Nephron progenitor cell (in vitro differentiated cells): ENCODE results near the gene INPP4B.
A peak's percentile ranks its signal among the peaks of the same experiment; 100 is the strongest.

Source experiments
- DNase-seq: peaks from one replicate; pipeline ENCODE4 v3.0.0; 2021
- H3K27ac Mint-ChIP-seq: 2 replicates; pipeline ENCODE4 v1.8.0; 2021; ENCODE audit warnings: mild to moderate bottlenecking, moderate library complexity, mixed read lengths
- H3K27me3 Mint-ChIP-seq: 2 replicates; pipeline ENCODE4 v1.8.0; 2021; ENCODE audit warnings: mild to moderate bottlenecking, low read depth, mixed read lengths; ENCODE audit not compliant: poor library complexity
- H3K36me3 Mint-ChIP-seq: 2 replicates; pipeline ENCODE4 v1.8.0; 2021; ENCODE audit warnings: low read depth, mixed read lengths
- H3K4me1 Mint-ChIP-seq: 2 replicates; pipeline ENCODE4 v1.8.0; 2021; ENCODE audit warnings: mixed read lengths
- H3K4me3 Mint-ChIP-seq: 2 replicates; pipeline ENCODE4 v1.8.0; 2021; ENCODE audit warnings: mild to moderate bottlenecking, moderate library complexity, mixed read lengths
- H3K9me3 Mint-ChIP-seq: 2 replicates; pipeline ENCODE4 v1.8.0; 2021; ENCODE audit warnings: mild to moderate bottlenecking, moderate library complexity, mixed read lengths
- TF ChIP-seq, protein P1 (sequence below): fragments of 200-600 bp; sonication (generic); IDR thresholded peaks from 2 replicates; pipeline ENCODE4 v1.5.0; 2021; ENCODE audit warnings: antibody characterized with exemption

The INPP4B gene

DNA sequence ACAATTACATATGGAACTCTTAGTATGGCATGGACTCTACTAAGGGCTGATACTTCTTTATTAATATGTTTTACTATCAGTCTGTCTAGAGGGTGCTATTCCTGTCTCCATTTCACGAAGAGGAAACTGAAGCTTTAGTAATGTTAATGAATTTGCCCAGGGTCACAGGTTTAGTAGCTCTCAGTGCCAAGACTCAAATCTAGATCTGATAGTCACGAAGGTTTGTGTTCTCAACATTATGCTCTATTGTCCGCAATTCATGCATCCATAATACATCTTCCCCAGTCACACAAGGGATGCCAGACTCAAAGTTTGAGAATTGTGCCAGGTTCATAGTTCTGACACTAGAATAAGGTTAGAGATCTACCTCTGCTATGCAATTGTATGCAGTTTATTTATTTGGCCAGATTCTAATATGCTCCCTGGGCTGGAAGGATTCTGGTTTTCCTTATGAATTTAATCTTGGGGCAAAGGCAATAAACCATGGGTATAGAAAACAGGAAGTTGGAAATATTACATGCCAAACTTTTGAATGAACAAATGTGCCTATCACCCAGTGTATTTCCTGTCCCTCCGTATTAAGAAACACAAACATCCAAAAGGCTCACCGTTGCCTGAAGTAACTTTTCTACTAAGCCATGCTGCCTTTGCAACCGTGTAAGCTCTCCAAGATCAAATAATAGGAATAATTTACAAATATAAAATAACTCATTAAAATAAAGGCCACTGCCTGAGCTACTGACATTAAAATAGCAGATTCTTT is 478.5 kb downstream of the INPP4B start:
- H3K9me3 Mint-ChIP-seq = peaks cover 24% of the 10 kb centered on the region
- H3K4me3 Mint-ChIP-seq = no peak overlapping the region
- H3K36me3 Mint-ChIP-seq = peaks cover 21% of the 10 kb centered on the region
- TF ChIP-seq, protein P1, sequence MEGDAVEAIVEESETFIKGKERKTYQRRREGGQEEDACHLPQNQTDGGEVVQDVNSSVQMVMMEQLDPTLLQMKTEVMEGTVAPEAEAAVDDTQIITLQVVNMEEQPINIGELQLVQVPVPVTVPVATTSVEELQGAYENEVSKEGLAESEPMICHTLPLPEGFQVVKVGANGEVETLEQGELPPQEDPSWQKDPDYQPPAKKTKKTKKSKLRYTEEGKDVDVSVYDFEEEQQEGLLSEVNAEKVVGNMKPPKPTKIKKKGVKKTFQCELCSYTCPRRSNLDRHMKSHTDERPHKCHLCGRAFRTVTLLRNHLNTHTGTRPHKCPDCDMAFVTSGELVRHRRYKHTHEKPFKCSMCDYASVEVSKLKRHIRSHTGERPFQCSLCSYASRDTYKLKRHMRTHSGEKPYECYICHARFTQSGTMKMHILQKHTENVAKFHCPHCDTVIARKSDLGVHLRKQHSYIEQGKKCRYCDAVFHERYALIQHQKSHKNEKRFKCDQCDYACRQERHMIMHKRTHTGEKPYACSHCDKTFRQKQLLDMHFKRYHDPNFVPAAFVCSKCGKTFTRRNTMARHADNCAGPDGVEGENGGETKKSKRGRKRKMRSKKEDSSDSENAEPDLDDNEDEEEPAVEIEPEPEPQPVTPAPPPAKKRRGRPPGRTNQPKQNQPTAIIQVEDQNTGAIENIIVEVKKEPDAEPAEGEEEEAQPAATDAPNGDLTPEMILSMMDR = no peak
- H3K4me1 Mint-ChIP-seq = peaks cover 26% of the 10 kb centered on the region
- no peak for DNase-seq
- no peak overlapping the region for H3K27ac Mint-ChIP-seq
- H3K27me3 Mint-ChIP-seq = peaks cover 2% of the 10 kb centered on the region

GRCh38 chr4:142366769-142367181 is 479.3 kb downstream of the INPP4B start:
- Mint-ChIP-seq H3K9me3 (peaks cover 29% of the 10 kb centered on the region), H3K36me3 (peaks cover 27% of the 10 kb centered on the region), H3K4me3 (no peak overlapping the region), H3K27me3 (peaks cover 2% of the 10 kb centered on the region), H3K4me1 (peaks cover 26% of the 10 kb centered on the region), H3K27ac (peak overlapping the region; percentile 77)
- TF ChIP-seq, protein P1 = no peak
- no peak for DNase-seq

- H3K27ac Mint-ChIP-seq = no peak overlapping the region
- H3K4me3 Mint-ChIP-seq = no peak overlapping the region
- H3K36me3 Mint-ChIP-seq = peaks cover 16% of the 10 kb centered on the region
Measured at GRCh38 chr4:142365391-142365790, 480.7 kb downstream of the INPP4B start.

GRCh38 chr4:142363686-142364085 is 482.4 kb downstream of the INPP4B start:
- Mint-ChIP-seq H3K27ac (no peak overlapping the region), H3K4me3 (no peak overlapping the region), H3K36me3 (peaks cover 13% of the 10 kb centered on the region), H3K27me3 (peaks cover 2% of the 10 kb centered on the region), H3K9me3 (peaks cover 7% of the 10 kb centered on the region), H3K4me1 (peaks cover 31% of the 10 kb centered on the region)
- TF ChIP-seq, protein P1 = no peak
- DNase-seq = no peak

More at GRCh38 chr4:142365391-142365790, 480.7 kb downstream of the INPP4B start:
- no peak for DNase-seq
- H3K4me1 Mint-ChIP-seq = peaks cover 26% of the 10 kb centered on the region
- H3K27me3 Mint-ChIP-seq = peaks cover 2% of the 10 kb centered on the region
- H3K9me3 Mint-ChIP-seq = peaks cover 16% of the 10 kb centered on the region
- TF ChIP-seq, protein P1 = no peak

DNA sequence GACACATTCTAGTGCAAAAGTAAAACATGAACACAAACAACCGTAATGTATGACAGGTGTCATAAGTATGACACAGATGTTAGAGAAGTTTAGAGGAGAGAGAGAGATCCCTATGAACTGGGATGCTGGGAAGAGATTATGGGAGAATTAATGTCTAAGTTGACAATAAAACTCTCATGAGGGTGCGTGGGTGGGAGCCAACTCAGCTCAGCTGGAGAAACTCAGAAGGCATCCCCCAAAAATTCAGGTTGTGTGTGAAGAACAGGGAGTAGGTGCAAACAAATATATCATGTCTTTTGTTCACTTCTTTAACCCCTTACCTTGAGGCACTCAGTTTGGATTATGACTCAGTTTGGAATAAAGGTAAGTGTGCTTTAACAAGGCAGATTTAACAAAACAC is 484.1 kb downstream of the INPP4B start:
- Mint-ChIP-seq H3K27me3 (peaks cover 2% of the 10 kb centered on the region), H3K9me3 (peaks cover 6% of the 10 kb centered on the region), H3K4me1 (peaks cover 20% of the 10 kb centered on the region), H3K4me3 (no peak overlapping the region), H3K36me3 (peaks cover 13% of the 10 kb centered on the region), H3K27ac (no peak overlapping the region)
- TF ChIP-seq, protein P1 = no peak
- DNase-seq = no peak

DNA sequence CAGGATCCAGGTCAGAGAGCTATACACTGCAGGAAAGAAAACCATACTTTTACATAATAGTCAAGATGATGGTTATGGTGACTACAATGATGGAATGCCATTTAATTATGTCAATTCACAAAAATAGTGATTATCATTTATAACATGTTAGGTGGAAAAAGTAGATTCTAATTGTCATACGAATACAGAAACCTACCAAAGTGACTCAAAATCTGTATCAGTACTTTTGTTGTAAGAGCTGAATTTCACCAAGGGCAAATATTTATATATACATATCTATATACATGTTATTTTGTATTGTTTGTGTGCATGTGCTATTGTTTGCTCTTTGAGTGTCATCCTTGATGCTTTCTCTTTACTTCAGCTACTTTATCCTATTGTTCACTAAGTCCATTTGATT is 485.4 kb downstream of the INPP4B start:
- Mint-ChIP-seq H3K4me3 (no peak overlapping the region), H3K27me3 (peaks cover 2% of the 10 kb centered on the region), H3K27ac (no peak overlapping the region), H3K4me1 (peaks cover 13% of the 10 kb centered on the region), H3K9me3 (peaks cover 6% of the 10 kb centered on the region), H3K36me3 (peaks cover 15% of the 10 kb centered on the region)
- DNase-seq = no peak
- TF ChIP-seq, protein P1 = no peak
